Esophagus (tissue), 2 donors: ENCODE results near the gene KRT35. TPM values are rescaled to one million over a fixed set of nuclear protein-coding genes. Genes with fewer than 3 reads are reported as not detected.

Source experiments
- H3K27ac ChIP-seq, 2 donors: one replicate each; pipeline ENCODE4 v1.5.1; 2013; ENCODE audit warnings: low read depth in 2 of 2, mild to moderate bottlenecking in 2 of 2, inconsistent platforms in 1 of 2, low read length in 1 of 2, moderate library complexity in 1 of 2
- H3K27me3 ChIP-seq, 2 donors: one replicate each; pipeline ENCODE4 v1.6.1; 2013; ENCODE audit warnings: low read length in 2 of 2, control low read depth in 1 of 2, mild to moderate bottlenecking in 1 of 2; ENCODE audit not compliant: insufficient read depth in 2 of 2, control insufficient read depth in 1 of 2
- H3K36me3 ChIP-seq, 2 donors: one replicate each; pipeline ENCODE4 v1.6.1; 2013; ENCODE audit warnings: low read length in 1 of 2; ENCODE audit not compliant: control insufficient read depth in 2 of 2, insufficient read depth in 2 of 2
- H3K4me1 ChIP-seq, 2 donors: one replicate each; pipeline ENCODE4 v1.6.1; 2013; ENCODE audit warnings: low read length in 1 of 2; ENCODE audit not compliant: control insufficient read depth in 2 of 2, insufficient read depth in 2 of 2
- H3K4me3 ChIP-seq, 2 donors: one replicate each; pipeline ENCODE4 v1.5.1; 2013; ENCODE audit warnings: low read length in 2 of 2, mild to moderate bottlenecking in 2 of 2, low read depth in 1 of 2, moderate library complexity in 1 of 2
- H3K9me3 ChIP-seq, 2 donors: one replicate each; pipeline ENCODE4 v1.6.1; 2013; ENCODE audit warnings: mild to moderate bottlenecking in 2 of 2, low read depth in 1 of 2, low read length in 1 of 2, moderate library complexity in 1 of 2; ENCODE audit not compliant: control insufficient read depth in 2 of 2, insufficient read depth in 1 of 2
- WGBS, 2 donors: extraction: QIAGEN DNeasy Blood & Tissue Kit; methylation state at CpG; one replicate each; pipeline ENCODE4 v1.1.7; 2013; 5-methylcytosine and 5-hydroxymethylcytosine counted together
- polyA plus RNA-seq, 2 donors: library from polyadenylated mRNA; stranded (reverse); fragments of 200-250 nt; gene quantifications; one replicate each; pipeline ENCODE4 v1.2.3, GENCODE V29; 2013
- donor health status: healthy with polysubstance abuse.
- donor health status: Bipolar disorder and iron deficiency.

The KRT35 gene
- not detected for polyA plus RNA-seq

- WGBS, 2 donors: 93 to 98% methylated on average over 2 of the region's 2 CpGs
- Histone ChIP-seq H3K27ac (no peak within 1 kb of the TSS), H3K9me3 (no peaks in the 10 kb centered on the region), H3K4me3 (no peak within 1 kb of the TSS), H3K36me3 (no peaks in the 10 kb centered on the region), H3K4me1 (no peaks in the 10 kb centered on the region), H3K27me3 (no peaks in the 10 kb centered on the region)
Measured at GRCh38 chr17:41481036-41481435, at the start of gene KRT35. TSS of gene KRT35 (minus strand) at chr17:41481151. CDS start at chr17:41481097, 54 bp downstream.

DNA sequence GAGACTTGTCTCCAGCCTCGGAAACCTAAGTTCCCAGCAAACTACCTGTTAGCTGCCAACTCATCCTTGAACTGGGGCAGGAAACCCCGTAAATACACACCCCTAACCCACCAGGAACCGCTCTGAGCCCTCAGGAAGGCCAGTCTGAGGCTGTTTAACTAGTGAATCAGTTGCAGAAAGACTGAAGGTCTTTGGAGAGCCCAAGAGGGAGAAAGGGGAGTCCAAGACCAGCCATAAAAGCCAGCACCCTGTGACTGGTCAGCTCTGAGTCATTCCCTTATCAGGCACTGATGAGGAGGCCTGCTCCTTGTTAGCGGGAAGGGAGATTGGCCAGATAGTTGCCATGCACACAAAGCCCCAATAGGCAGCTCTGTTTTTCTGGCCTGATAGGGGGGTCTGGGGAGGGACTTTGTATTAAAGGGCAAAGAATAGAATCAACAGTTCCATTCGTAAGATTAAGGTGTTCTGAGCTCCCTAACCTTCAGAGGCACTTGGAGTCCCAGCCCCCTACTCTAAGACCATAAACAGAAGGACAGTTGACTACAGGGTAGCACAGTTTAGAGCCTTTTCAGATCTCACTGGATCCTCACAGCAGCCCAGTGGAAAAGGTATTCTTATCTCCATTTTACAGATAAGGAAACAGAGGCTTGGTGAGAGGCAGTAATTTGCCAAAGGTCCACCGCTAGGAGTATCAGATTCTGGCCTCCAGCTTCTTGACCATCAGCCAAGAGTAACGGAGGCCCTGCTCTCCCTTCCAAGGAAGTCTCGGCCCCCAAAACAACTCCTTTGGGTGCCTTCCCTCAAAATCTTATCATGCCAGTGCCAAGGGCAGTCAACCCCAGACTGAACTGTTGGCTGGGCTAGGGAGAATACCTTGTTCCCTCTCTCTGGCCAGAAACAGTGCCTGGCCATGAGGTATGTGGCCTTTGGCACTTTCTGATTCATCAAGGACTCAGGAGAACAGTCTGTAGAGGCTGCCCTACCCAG lies 49.4 kb upstream of the KRT35 start:
- peaks cover 0 to 14% of the 10 kb centered on the region in 2 donors for H3K4me1 ChIP-seq
- H3K27me3 ChIP-seq: no peaks in the 10 kb centered on the region
- H3K36me3 ChIP-seq: no peaks in the 10 kb centered on the region
- H3K9me3 ChIP-seq: no peaks in the 10 kb centered on the region
- no peak overlapping the region for H3K27ac ChIP-seq
- WGBS, 2 donors: 67 to 74% methylated on average over 8 of the region's 8 CpGs
- no peak overlapping the region for H3K4me3 ChIP-seq

DNA sequence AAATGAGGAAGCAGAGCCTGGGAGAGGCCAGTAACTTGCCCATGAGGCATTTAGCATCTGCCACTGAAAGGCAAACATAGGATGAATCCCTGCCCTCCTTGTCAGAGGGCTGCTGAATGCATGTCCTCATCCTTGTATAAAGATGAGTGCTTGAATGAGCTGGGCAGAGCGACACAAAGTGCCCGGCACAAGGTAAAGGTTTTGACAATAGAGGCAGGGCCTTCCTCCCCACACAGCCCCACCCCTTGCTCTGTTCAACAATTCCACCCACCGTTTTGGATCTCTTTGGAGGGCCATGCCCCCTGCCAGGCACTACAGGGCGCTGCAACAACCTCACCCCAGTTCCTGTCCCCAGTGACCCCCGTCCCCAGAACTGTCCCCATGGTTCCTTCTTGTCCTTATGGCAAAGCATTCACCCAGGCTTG lies 48.6 kb upstream of the KRT35 start:
- Histone ChIP-seq H3K36me3 (no peaks in the 10 kb centered on the region), H3K4me1 (peaks cover 0 to 14% of the 10 kb centered on the region in 2 donors), H3K9me3 (no peaks in the 10 kb centered on the region), H3K4me3 (peak overlapping the region in 1 of 2 donors; percentile 15), H3K27ac (peak overlapping the region; percentile 48 to 78), H3K27me3 (no peaks in the 10 kb centered on the region)
- WGBS, 2 donors: 56 to 69% methylated on average over 5 of the region's 5 CpGs

GRCh38 chr17:41528959-41529353 lies 48.0 kb upstream of the KRT35 start:
- no peaks in the 10 kb centered on the region for H3K9me3 ChIP-seq
- H3K27me3 ChIP-seq: no peaks in the 10 kb centered on the region
- peaks cover 0 to under 1% of the 10 kb centered on the region in 2 donors for H3K36me3 ChIP-seq
- H3K4me1 ChIP-seq: peaks cover 0 to 14% of the 10 kb centered on the region in 2 donors
- peak overlapping the region; percentile 48 to 78 for H3K27ac ChIP-seq
- 50 to 51% methylated on average over 10 of the region's 10 CpGs for WGBS, 2 donors
- peak overlapping the region; percentile 15 to 23 for H3K4me3 ChIP-seq

GRCh38 chr17:41527063-41528023 lies 46.4 kb upstream of the KRT35 start:
- H3K9me3 ChIP-seq: no peaks in the 10 kb centered on the region
- H3K27ac ChIP-seq: peak overlapping the region; percentile 56 to 76
- peaks cover 0 to 17% of the 10 kb centered on the region in 2 donors for H3K4me1 ChIP-seq
- no peaks in the 10 kb centered on the region for H3K27me3 ChIP-seq
- 7 to 10% methylated on average over 62 of the region's 62 CpGs for WGBS, 2 donors
- peaks cover 0 to 2% of the 10 kb centered on the region in 2 donors for H3K36me3 ChIP-seq
- H3K4me3 ChIP-seq: peak overlapping the region; percentile 60 to 62

GRCh38 chr17:41524261-41524660 lies 43.3 kb upstream of the KRT35 start:
- H3K4me3 ChIP-seq: peak overlapping the region; percentile 37 to 62
- peaks cover 0 to 28% of the 10 kb centered on the region in 2 donors for H3K4me1 ChIP-seq
- WGBS, 2 donors: 70 to 74% methylated on average over 11 of the region's 11 CpGs
- H3K9me3 ChIP-seq: no peaks in the 10 kb centered on the region
- H3K36me3 ChIP-seq: peaks cover 0 to 2% of the 10 kb centered on the region in 2 donors
- H3K27ac ChIP-seq: peak overlapping the region; percentile 50 to 61
- H3K27me3 ChIP-seq: no peaks in the 10 kb centered on the region

DNA sequence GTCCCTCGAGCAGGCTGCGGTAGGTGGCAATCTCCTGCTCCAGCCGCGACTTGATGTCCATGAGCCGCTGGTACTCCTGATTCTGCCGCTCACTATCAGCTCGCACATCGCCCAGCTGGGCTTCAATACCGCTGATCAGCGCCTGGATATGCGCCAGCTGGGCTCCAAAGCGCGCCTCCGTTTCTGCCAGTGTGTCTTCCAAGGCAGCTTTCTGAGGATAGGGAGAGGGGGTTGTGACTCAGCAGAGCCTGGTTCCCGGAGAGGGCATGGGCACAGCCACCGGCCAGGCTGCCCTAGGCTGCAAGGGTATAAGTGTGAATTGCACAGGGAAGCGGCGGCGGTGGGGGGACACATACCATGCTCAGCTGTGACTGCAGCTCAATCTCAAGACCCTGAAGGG lies 42.8 kb upstream of the KRT35 start:
- H3K4me1 ChIP-seq: peaks cover 0 to 27% of the 10 kb centered on the region in 2 donors
- peaks cover 0 to 2% of the 10 kb centered on the region in 2 donors for H3K36me3 ChIP-seq
- 47 to 50% methylated on average over 19 of the region's 19 CpGs for WGBS, 2 donors
- peak overlapping the region; percentile 50 to 62 for H3K27ac ChIP-seq
- no peaks in the 10 kb centered on the region for H3K27me3 ChIP-seq
- peak overlapping the region; percentile 37 to 62 for H3K4me3 ChIP-seq
- no peaks in the 10 kb centered on the region for H3K9me3 ChIP-seq

DNA sequence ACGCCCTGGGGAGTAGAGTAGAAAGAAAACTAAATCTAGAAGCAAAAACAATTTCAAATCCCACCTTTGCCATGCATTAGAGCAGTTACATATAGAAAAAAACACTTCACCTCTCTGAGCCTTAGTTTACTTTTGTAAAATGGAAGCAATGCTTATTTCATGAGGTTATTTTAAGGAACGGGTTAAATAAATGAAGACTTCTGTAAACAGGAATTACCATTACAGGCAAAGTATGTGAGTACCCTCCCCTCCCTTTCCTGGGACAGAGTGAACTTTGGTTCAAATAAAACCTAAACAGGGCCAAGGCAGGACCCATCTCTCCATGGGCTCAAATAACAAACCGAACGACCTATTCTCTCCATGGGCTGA lies 42.3 kb upstream of the KRT35 start:
- H3K4me1 ChIP-seq: peaks cover 0 to 27% of the 10 kb centered on the region in 2 donors
- 49 to 51% methylated on average over 4 of the region's 4 CpGs for WGBS, 2 donors
- H3K36me3 ChIP-seq: peaks cover 0 to 2% of the 10 kb centered on the region in 2 donors
- H3K9me3 ChIP-seq: no peaks in the 10 kb centered on the region
- H3K4me3 ChIP-seq: peak overlapping the region in 1 of 2 donors; percentile 62
- H3K27ac ChIP-seq: no peak overlapping the region
- no peaks in the 10 kb centered on the region for H3K27me3 ChIP-seq
